ENCODE measurements around the gene KLHDC7B.

DNA sequence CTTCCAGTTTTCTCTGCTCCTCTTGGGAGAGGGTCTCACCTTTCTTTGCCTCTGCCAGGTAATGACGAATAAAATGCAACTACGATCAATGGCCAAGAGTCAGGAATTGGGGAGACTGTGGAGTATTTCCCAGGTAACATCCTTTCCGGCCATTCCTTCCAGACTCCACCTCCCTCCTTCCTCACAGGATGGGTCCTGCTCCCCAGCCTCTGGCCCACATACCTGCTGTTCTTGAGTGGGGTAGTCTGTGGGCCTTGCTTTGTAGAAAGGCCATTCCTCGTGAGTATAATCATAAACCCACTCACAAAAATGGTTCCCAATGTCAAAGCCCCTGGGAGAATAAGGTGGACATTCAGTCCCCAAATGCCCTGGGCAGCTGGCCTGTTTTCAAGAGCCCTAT is 34.1 kb downstream of the KLHDC7B start:
- no peak for TF ChIP-seq POLR2AphosphoS5 (IDR thresholded peaks at IDR 0.05; ENCODE audit: low read depth, low read length)
- no peak for TF ChIP-seq POLR2A (IDR thresholded peaks at IDR 0.05; ENCODE audit: low read depth, low read length)
